OCI-M2 (cell line): ENCODE measurements around the gene MTIF3.
"Not testable (repeated sequence)": the region's sequence is repeated elsewhere in the genome, so short reads cannot be mapped to it uniquely, and the experiment has no call there.

ENCODE experiments used
- DNase-seq: peaks from one replicate; lab custom pipeline; 2025; ENCODE audit not compliant: unreplicated experiment; lab: John Stamatoyannopoulos, UW

MTIF3 gene

DNA sequence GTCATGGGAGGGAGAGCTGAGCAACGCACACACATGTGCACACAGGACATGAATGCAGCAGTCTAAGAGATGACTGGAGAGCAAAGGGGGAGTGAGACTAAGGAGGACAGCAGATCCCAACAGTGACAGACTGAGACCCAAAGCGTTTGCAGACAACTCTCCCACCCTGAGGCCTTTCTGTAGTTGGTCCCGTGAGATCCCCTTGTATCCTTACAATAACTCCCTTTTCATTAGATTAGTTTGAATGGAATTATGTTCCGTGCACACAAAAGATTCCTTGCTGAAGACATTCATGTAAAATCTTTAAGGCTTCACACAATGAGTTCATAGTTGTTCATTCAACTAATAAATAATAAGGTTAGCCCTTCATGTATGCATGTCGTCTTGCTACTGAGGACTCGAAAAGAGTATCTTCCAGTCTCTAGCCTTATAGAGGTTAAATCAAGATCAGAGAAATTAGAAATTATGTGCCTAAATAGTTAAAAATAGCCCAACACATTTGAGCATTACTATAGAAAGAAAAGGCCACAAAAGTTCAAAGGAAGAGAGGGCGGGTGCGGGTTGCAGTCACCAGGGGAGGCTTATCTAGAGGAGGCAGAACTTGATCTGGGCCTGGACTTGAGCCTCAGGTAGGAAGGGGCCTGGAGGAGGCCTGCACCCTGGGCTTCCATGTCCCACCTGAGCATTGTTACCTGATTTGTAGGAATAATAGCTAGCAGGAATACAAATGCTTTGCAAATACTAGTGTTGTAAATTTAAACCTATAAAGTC is 29.1 kb downstream of the MTIF3 start:
- DNase-seq = no peak

DNA sequence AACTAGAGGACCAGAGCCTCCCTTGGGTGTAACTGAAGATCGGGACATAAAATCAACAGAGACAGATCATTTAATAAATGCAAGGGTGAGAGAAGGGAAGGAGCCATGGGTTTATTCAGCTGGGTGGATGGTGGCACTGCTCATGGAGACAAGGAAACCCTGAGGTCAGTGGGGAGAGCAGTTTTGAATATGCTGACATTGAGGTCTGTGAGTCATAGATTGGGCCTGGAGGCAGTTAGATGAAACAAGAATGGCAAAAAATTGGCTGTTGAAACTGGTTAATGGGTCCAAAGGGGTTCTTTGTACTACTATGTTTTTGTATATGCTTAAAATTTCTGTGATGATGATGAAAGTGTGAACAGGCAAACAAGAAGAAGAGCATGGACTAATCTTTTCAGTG is 31.0 kb downstream of the MTIF3 start:
- DNase-seq = no peak

DNA sequence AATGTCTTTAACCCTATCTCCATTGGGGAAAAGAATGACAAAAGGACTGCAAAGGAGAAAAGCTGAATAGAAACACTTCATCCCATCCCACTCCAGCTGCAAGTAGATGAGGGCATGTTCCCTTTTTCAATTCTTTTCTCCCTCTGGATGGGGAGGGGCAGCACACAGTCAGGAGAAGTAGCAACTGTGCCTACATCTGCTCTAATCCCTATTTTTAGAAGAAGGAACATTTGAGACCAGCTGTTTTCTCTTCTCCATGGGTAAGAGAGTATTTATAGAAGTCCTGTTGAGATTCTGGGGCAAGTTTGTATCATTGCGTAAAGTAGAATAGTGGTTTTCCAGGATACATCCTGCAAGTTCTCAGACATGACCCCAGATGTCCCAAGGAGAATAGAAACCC is 35.2 kb downstream of the MTIF3 start:
- no peak for DNase-seq

DNA sequence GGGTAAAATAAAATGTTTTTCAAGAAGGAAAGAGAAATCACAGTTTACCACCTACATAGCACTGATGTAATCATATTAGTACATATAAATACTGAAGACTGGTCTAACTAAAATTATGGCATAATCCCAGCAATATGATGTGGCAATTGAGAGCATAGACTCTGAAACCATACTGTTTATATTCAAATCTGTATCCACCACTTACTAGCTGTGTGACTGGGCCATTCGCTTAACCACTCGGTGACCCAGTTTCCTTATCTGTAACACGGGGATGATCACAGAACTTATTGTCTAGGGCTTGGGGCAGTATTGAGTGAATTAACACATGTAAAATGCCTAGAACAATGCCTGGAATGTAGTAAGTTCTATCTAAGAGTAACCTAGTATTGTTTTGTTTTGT is 39.0 kb downstream of the MTIF3 start:
- DNase-seq = no peak

DNA sequence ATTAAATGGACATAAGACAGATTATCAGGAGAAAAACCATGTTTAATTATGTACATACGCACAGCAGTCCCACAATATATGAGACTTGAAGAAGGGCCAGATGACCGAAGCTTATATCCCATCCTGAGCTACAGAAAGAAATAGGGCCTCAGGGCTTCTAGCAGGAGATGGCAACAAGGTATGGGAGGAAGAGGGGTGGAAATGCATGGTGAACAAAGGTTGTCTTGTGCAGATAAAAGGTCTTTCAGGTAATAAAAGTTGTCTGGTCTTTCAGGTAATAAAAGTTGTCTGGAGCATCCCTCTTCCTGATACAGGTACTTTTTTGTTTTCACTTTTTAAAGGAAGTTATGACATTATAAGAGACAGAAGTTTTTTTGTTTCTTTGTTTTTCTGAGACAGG is 41.4 kb downstream of the MTIF3 start:
- no peak for DNase-seq

DNA sequence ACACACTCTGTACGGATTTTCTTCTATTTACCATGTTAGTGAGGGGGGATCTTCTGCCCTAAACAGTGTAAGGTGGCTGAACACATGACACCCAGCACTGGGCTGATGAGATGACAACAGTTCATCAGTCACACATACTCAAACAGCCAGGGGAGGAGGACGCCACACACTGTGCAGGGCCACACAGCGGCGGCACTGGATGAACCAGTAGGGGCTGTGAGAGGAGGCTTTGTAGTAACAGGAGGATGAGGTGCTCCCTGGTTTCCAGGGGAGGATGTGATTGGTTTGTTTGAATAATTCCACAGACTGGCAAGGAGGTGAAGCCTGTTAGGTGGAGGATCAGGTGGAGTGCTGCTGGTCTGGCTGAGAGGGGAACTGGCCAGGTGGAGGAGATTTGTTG is 42.3 kb downstream of the MTIF3 start:
- no peak for DNase-seq

DNA sequence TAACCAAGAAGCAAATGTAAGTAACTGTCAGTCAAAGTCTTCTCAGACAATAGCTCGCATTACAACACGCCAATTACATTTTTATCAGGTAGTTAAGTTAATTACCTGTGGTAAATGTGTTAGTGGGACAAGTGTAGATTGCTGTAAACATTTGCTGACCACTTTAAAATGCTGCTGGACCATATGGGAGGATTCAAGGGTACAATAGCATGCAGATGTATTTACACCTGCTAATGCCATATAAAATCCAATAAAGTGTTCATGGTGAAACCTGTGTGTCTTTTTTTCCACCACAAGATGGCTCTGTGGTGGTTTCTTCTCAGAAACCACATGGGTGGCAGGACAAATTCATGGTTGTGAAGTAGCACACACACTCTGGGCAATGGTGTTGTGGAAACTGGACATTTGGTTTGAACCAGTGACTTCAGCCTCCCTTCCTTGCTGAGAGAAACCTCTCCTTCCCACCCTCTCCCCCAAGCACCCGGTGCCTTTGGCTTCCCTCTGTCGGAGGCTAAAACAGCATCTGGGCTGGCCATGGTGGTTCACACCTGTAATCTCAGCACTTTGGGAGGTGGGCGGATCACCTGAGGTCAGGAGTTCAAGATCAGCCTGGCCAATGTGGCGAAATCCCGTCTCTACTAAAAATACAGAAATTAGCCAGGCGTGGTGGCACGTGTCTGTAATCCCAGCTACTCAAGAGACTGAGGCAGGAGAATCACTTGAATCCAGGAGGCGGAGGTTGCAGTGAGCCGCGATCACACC is 44.0 kb downstream of the MTIF3 start:
- no peak for DNase-seq

DNA sequence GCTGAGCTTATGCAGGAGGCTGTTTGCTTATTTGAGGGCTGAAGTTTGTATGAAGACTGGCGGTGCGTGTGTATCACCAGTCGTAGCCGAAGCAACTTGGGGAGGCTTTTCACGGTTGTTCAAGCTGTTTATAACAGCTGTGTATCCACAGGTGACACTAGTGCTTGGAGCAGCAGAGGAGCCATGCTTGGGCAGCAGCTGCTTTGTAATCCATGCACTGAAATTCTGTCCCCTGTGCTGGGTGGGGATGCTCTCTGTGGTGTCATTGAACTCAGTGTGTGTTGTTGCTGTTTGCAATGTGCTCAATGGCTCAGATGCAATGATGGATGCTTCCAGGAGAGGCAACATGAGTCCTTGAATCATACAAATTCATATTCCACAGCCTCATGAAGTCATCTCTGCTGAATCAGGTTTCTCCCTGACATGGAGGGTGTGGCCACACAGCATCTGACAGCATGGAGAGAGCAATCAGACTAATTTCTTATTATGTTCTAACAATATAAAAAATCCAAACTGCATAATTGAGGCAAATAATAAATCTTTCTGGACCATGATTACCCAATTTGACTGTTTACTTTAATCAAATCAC is 44.7 kb downstream of the MTIF3 start:
- DNase-seq = no peak

DNA sequence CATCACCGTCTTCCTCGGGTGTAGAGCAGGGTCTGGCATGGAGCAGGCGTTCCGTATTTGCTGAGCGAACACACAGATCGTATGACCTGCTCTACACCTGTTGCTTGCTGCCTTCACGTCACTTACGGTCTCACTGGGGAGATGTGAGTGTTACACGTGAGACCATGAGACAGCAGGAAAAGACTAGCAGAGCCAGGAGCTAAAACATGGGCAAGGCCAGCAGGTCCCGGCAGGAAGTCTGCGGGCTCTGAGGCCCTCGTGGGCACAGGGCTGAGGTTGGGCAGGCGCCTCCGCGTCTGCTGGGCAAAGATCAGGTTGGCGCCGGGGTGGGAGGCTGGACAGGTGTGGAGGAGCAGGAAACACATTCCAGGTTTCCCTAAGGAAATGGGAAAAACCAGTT is 45.7 kb downstream of the MTIF3 start:
- no peak for DNase-seq

DNA sequence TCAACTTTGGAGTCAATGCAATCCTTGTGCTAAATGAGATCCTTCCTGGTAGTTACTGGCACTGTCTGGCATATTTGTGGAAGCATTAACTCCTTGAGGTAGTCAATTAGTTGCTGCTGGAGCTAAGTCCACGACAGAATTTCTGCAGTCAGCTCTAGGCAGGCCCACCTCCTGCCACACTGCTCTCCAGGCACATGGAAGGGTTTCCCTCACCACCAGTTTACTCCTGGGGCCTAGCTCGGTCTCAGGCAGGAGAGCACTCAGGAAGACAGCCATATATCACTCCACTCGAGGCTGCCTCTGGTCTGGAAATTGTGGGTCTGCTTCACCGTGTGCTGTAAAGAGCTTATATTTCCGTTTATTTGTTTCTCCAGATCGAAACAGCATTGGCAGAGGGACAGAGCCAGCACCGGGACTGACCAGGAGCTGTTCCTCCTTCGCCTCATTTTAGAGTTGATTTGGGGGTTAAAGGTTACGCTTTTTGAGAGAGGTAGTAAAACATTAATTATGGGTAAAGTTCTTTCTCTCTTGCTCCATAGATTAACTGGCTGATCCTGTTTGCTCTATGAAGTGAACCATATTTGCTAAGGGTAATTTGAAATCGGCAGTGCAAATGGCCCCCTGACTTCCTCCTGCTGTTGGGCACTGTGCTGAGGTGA is 46.5 kb downstream of the MTIF3 start:
- DNase-seq = no peak

DNA sequence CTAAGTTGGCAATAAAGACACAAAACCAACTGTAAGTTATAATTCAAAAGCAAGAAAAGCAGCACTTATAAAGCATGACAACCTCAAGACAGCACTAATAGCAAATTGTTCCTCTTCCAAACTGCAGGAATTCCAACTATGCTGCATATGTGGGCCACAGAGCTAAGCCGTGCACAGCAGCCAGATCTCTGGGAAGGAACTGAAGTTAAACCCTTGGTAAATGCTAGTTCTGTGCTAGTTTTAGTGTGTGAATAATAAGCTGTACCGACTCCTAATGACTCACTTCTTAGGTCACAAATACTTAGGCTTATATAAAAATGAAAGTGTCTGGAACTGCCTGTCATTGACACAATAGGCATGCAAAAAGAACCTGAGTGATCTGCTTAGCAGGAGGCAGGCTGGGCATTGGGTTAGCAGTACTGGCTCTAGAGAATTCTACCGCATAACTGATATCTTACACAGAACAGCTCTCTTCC is 47.1 kb downstream of the MTIF3 start:
- DNase-seq = no peak

DNA sequence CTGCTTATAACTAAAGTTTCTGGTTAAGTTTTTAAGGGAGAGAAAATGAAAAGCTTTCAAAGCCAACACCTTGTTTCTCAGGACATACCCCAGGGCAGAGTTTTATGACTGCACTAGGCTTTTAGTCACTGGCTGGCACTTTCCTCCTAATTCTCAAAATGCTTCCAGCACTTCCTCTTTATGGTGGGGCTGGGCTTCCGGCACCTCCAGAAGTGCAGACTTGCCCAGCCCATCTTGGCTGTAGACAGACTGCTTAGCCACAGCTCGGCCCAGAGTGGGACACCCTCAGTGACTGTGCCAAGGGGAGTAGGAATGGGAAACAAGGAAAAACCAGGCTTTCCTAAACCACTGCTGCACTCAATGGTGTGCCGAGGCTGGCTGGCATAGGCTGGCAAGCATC is 49.2 kb downstream of the MTIF3 start:
- no peak for DNase-seq

DNA sequence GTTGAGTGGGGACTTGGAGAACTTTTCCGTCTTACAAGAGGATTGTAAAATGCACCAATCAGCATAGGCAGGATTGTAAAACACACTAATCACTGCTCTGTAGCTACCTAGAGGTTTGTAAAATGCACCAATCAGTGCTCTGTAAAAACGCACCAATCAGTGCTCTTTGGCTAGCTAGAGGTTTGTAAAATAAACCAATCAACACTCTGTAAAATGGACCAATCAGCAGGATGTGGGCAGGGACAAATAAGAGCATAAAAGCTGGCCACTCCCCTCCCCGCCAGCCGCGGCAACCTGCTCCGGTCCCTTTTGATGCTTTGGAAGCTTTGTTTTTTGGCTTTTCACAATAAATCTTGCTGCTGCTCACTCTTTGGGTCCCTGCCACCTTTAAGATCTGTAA is 50.0 kb downstream of the MTIF3 start:
- not testable (repeated sequence) for DNase-seq

DNA sequence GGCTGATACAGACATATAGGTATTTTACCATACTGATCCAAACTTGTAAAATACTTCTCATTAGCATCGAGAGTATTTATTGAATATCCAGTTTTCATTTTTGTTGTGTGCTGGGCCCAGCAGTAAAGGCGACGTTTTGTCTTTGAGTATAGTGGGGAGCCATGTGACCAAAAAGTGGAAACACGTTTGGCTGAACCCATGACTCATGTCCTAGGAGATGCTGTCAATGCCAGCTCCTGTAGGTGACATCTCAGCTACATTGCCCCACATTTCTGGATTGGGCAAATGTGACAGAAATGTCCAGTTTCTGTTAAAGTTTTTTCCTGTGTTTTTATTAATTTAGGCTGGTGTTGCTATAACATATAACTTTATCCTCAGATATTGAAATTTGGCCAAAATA is 52.0 kb downstream of the MTIF3 start:
- no peak for DNase-seq

DNA sequence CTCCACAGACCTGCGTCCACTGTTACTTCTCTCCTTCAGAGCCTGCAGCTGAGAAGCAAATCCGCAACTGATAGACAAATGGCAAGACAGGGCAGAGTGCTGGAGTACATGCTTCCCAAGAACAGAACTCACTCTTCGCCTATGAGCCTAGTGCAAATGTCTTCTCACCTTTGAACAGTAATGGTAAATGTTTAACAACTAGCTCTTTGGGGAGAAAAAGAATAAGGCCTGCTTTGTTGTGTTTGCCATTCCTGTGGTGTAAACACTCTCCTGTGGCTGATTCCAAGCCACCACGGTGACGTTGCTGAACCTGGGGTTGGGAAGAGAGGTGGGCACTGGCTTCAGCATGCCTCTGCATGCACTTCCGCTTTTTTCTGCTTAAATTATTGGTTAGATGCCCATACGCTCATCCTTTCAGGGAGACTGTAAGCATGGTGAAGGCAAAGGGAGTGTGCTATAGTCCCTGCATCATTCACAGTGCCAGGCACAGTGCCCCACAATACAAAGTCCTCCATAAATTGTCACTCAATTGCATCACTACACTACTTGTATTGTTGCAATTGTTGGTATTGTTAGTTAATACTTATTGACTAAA is 54.0 kb downstream of the MTIF3 start:
- no peak for DNase-seq

DNA sequence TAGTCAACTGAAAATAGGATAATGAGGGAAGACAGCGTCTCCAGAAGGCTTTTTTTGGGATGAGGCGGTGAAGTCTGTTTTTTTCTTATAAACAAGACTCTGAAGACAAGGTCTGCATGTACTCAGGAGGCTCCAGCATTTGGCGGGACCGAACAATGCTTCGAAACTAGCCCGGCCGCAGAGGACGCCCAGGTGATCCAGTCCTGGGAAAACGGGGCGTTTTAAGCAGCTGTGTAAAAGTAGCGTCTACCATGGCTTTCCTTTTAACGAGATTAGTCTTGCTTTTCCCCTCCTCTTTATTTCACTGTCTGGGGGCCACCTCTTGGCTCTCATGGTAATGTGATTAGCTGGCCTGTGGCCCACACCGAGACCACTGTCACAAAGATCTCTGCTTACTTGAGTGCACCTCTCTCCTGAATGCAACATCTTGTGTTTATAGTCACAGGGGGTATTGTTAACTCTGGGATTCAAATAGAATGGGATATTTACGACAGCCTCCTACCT is 55.3 kb downstream of the MTIF3 start:
- no peak for DNase-seq

DNA sequence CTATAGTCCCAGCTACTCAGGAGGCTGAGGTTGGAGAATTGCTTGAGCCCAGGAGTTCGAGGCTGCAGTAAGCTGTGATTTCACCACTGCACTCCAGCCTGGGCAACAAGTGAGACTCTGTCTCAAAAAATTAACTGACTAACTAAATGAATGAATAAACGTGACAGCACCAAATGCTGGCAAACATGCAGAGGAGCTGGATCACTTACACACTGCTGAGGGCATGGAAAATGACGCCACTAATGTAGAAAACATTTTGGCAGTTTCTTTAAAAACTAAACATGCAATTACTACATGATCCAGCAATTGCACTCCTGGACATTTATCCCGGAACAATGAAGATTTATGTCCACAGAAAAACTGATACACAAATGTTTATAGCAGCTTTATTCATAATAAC is 57.3 kb downstream of the MTIF3 start:
- no peak for DNase-seq

DNA sequence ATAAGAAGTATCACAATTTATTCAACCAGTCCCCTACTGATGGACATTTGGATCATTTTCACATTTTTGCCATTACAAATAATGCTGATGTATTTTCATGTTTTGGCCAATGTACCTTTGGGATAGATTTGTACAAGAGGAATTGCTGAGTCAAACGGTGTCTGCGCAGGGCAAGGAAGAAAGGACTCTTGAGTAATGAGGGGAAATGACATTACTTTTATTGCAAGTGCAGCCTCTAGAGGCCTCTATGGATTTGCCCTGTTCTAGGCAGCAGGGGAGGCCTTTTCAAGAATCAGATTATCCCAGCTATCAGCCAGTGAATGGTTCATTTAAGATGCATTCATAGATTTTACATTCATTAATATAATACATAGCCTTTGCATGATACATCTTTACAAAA is 58.9 kb downstream of the MTIF3 start:
- DNase-seq = no peak

DNA sequence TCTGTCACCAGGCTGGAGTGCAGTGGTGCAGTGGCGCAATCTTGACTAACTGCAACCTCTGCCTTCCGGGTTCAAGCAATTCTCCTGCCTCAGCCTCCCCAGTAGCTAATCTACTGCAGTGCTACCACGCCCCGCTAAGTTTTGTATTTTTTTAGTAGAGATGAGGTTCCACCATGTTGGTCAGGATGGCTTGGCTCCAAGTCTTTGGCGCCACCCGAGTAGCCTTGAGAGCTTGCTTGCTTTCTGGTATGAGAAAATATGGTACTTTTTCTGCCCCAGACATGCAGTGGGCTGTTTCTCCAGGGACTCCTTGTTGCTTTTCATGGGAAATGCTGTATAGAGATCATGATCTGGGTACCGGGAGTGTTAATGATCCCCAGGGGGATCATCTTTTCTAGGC is 60.5 kb downstream of the MTIF3 start:
- DNase-seq = no peak

DNA sequence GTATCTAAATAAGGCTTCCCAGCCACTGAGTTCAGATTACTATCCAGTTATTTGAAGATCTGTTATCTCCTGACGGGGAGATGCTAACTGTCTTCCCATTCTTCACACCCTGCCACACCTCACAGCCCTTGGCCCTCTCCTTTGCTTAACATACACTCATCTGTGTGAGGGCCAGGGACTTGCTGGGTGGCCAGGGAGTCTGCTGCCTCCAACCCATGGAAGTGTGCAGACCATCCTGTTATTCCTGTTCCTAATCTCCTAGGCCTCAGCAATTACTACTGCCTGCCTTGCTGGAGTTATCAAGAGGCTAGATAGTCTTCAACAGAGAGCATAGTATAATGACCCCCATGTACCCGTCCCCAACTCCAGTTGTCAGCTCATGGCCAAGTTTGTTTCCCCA is 62.1 kb downstream of the MTIF3 start:
- no peak for DNase-seq
